GM18505 (cell line): ENCODE data around the gene DIAPH3.

Experiments
- ATAC-seq: cut with Tn5 transposase; IDR thresholded peaks from one replicate; pipeline ENCODE4 v1.9.1; 2021; ENCODE audit not compliant: unreplicated experiment
- POLR2A ChIP-seq: IDR thresholded peaks from 4 replicates; pipeline ENCODE4 v1.6.1; 2011; ENCODE audit warnings: borderline replicate concordance; ENCODE audit not compliant: insufficient read depth, insufficient read length; ENCODE audit errors: extremely low read depth

The DIAPH3 gene

DNA sequence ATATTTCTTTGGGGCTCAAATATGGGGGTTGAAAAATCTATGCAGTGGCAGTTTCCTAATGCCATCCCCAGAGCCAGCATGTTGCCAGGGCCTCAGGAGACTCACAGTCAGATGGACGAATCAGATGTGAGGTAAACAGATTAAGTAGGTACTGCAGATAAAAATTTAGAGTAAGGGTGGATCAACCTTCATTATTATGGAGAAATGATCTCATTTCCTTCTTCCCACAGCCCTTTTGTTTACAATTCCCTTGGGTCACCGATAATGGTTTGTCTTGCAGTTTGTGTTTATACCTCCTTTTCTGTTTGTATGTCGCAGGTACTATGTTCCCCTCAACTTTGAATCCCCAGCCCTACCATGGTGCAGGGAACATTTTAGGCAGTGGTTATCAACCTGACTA, 20.0 kb downstream of the DIAPH3 start:
- no peak for TF ChIP-seq POLR2A
- ATAC-seq = no peak

DNA sequence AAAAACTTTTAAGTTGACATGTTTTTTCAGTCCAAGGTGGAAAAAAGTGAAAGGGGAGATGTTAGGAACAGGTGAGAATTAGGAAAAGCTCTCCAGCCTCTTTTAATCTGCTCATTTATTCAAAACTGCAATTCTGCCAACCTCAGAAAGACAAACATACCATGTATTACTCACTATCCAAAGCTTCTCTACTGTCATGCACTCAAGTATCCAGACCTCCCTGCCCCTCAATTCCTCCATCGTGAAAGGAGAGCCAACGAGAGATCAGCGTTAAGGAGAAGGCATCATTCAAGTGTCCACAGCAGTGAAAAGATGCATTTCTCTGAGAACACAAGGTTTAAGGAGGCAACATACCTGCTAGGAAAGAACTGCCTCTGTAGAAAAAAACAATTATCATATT, 24.5 kb downstream of the DIAPH3 start:
- ATAC-seq = no peak
- TF ChIP-seq POLR2A = no peak

DNA sequence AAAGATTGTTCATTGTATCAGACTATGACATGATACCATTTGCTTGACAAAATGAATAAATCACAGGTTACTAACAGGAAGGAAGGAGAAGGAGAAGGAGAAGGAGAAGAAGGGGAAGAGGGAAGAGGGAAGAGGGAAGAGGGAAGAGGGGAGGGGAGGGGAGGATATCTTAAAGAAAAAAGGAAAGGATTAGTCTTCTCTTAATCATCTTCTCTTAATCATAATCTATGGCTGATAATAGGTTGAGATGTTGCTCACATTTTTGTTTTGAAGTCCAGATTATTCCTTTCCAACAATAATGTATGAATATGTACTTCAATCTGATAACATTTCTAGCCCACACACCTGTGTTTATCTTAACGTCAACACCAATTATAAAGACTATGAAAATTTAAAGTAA, 25.1 kb downstream of the DIAPH3 start:
- TF ChIP-seq POLR2A = no peak

DNA sequence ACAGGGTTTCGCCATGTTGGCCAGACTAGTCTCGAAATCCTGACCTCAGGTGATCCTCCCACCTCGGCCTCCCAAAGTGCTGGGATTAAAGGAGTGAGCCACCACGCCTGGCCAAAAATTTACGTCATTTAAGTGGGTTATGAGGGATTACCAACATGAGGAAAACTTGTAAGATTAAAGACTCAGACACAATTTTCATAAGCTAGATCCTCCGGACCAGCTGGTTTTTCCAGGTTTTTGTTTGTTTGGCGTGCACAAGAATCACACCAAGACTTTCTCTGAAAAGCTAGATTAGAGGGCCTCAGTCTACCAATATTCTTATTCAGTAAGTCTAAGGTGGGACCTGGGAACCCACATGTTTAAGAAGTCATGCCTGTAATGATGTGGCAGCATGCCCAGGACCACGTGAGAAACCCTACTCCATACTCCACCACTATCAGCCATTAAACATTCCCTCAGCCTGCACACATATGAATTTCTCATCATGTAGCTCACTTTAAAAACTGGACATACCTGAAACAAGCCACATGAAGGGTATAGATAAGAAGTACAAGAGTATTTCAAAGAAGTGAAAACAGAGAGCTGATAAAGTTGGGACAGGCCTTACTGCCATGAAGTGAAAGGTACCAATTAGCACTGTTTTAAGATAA, 25.7 kb downstream of the DIAPH3 start:
- no peak for TF ChIP-seq POLR2A
- ATAC-seq = no peak

More for the DNA sequence above, 25.1 kb downstream of the DIAPH3 start:
- no peak for ATAC-seq

DNA sequence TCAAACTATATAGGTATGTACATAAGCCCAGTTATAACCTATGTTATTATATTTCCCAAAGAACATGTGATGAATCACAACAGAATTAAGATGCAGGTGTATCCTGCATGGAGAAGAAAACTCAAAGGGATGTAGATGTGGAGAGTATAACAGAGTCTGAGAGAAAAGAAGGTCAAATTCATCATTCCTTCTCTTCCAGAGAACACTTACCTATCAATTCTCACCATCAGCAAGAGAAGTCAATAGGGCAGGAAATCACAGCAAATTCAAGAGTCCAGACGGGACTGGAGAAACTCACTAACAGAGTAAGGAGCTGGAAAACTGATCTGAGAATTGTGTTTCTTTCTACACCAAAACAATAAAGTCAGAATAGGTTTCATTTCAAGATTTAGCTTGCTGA, 28.4 kb downstream of the DIAPH3 start:
- ATAC-seq = no peak

DNA sequence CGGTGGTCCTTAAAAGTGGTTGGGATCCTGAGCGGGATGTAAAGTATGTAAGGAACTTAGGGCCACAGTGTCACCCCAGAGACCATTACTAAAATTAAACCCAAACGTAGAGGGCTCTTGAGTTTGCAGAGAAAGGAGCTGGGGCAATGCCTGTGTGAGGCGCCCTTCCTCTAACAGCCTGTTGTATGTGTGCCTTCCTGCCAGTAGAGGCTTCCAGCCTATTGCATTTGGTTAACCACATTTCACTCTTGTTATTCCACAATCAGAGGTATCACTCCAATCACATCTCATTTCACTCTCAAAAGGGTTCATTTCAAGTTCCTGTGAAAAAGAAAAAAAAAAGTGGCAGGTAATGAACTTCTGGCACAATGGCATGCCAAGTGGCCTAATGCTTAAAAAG, 29.4 kb downstream of the DIAPH3 start:
- TF ChIP-seq POLR2A = no peak
- ATAC-seq = peak; percentile 59

More for the DNA sequence above, 28.4 kb downstream of the DIAPH3 start:
- no peak for TF ChIP-seq POLR2A

DNA sequence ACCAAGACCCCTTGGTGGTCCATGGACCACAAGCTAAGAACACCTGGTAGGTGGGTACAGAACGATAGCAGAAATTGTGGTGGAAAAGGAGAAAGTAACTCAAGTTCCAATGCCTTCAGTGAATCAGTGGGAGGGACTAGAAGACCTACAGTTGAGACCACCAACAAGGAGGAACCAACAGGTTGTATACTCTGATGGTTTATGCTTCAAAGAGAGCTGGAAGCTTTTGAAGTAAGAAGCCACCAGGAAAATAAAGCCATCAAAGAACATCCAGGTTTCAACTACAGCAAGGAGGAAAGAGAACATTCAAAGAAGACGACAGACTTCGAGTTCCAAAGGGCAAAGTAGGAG, 42.4 kb downstream of the DIAPH3 start:
- no peak for ATAC-seq
- TF ChIP-seq POLR2A = no peak

DNA sequence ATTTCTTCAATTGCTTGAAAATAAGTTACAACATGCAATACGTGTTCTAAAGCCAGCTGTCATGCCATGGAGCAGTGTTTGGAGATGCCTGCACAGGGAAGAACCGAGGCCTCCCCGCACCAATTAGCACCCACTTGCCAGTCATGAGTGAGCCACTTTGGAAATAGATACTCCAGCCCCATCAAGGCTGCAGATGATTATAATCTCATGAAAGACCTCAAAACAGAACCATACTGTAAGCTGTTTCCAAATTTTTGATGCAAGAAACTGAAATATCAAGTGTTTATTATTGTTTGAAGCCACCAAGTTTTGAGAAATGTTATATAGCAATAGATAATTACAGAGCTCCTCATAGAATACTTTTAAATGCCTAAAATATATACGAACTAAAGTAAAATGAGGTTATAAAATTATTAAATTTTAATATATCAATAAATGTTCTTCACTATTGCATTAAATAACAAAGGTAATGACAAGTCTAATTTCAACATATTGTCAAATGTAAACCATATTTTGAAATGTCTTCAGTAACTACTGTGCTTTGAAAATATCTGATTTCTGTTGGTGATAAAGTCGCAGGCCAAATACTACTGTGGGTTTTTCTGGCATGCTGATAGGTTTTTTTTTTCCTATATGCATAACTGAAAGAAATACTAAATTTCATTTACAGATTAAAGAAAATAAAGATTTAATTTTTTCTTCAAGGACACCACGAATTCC, 43.0 kb downstream of the DIAPH3 start:
- ATAC-seq = no peak
- no peak for TF ChIP-seq POLR2A

DNA sequence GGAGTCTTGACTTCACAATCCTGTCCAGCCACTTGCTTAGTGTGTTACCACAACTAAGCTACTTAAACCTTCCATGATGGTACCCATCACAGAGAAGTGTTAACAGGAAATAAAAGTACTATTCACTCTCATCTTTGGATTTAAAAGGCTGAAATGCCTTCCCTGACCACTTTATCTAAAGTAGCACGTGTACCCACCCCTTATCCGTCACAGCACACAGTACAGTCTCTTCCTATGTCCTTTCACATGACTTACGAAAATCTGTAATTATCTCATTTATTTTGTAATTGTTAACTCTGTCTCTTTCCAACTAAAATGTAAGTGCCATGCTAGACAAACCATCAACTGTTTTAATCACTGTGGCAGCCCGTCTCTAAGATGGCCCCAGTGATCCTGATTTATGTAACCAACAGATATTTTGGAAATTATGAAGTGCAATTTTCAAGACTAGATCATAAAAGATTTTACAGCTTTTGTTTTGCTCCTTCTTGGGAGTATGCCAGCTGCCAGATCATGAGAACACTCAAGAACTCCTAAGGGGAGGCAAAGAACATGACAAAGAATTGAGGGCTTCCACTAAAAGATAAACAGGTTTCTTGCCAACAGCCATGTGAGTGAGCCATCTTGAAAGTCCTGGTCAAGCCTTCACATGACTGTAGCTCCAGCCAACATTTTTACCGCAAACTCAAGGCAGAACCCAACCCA, 44.9 kb downstream of the DIAPH3 start:
- ATAC-seq = no peak
- TF ChIP-seq POLR2A = no peak

DNA sequence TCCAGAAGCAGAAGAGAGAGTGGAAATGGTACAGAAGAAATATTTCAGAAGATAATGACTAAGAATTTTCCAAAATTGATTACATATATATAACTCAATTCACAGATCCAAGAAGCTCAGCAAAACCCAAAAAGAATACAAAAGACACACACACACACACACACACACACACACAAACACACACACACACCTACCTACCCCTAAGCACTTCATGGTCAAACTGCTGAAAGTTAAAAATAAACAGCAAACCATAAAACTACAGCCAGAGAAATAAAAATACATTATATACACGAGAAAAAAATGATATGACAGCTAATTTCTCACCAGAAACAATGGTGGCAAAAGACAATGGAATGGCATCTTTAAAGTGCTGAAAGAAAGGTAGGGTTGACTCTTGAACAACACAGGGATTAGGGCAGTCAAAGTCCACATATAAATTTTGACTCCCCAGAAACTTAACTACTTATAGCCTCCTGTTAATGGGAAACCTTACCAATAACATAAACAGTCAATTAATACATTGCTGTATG, 49.2 kb downstream of the DIAPH3 start:
- TF ChIP-seq POLR2A = no peak
- ATAC-seq = no peak

DNA sequence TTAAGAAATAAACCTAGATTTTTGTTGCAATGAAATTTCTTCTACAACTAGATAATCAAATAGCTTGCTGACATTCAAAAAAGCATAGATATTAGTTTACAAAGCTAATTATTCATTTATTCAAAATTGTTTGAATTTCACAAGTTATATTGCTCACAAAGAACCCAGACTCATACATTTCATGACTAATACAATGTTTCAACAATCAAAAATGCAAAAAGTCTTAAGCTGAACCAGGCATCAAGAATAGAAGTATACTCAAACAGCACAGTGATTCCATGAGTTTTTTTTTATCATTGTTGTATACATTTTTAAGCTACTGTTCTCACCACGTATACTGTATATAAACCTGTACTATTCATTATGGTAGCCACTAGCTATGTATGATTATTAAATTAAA, 51.0 kb downstream of the DIAPH3 start:
- no peak for ATAC-seq
- TF ChIP-seq POLR2A = no peak

DNA sequence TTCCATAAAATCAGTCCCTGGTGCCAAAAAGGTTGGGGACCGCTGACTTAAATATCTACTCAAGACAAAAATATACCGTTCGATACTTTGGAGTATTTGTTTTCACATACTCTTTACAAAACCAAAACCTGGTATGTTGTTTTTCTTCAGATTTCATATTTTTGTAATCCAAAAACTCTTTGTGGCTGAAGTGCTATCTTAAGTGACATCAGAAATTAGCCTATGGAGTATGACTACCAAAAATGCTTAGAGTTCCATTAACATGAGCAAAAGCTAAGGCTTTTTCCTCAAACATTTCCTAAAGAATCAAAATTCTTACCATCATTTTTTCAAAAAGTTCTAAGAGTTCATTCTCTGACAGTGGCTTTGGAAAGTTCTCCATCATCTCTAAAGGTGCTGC, 52.0 kb downstream of the DIAPH3 start:
- TF ChIP-seq POLR2A = no peak
- ATAC-seq = no peak

DNA sequence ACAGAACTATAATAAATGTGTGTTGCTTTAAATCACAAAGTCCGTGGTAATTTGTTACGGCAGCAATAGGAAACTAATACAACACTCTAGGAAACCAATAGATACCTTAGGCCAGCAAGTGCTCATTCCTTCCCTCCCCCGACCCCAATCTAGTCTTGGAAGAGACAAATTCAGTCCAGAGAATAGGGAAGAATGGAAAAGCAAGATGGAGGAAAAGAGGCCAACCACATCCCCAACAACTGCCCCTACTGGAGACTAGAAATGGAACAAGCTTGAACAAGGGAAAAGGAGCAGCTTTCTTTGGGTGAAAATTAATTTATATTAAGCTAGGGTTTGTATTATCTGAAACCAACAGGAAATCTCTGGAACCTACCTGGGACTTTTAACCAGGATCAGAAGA, 54.4 kb downstream of the DIAPH3 start:
- TF ChIP-seq POLR2A = no peak
- ATAC-seq = no peak

DNA sequence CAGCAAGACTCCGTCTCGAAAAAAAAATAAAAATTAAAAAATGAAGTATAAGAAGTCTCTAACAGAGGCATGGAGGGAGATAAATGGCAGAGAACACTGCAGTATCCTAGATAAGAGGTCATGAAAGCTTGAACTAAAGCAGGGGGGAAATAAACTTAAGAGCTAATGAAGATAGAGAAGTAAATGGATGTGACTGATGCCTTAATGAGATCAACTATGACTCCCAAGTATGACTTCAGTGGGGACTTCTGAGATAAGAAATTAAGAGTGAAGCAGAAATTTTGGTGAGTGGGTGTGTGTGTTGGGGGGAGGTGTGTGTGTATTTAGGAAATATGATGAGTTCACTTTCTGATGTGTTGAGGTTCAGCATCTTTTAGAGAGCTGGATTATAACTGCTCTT, 55.1 kb downstream of the DIAPH3 start:
- TF ChIP-seq POLR2A = no peak
- no peak for ATAC-seq

DNA sequence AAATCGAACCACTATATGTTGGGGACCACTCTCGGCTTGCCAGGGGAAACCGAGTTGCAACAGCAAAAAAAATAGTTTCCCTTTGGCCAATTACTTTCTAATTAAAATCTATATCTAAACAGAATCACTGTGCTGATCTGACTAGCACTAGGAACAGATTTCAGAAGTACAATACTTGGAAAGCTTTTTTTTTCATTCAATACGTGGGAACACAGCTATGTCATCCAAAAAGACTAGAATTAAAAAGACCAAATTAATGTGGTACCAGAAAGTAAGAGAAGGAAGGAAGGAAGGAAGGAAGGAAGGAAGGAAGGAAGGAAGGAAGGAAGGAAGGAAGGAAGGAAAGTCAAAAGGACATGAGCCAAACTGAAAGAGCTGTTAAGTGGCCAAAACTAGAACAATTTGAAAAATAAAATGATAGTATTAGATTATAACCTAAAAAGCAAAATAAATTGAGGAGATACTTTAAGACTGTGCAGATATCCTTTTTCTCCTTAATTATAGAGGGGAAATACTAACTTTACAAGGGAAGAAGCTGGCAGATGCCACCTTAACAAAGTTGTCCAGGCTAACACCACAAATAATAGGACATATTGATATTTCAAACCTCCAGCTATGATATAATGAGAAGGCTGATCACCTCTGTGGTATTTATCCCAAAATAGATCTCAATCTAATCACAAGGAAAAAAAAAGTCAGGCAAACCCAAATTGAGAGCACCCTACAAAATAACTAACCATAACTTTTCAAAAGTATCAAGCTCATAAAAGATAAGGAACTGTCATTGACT, 63.9 kb downstream of the DIAPH3 start:
- no peak for ATAC-seq
- TF ChIP-seq POLR2A = no peak
